Measurements from ENCODE around the gene TTLL11. TPM values are rescaled to one million over a fixed set of nuclear protein-coding genes. Genes with fewer than 3 reads are reported as not detected.
A peak's percentile ranks its signal among the peaks of the same experiment; 100 is the strongest.
"Not testable (repeated sequence)": the region's sequence is repeated elsewhere in the genome, so short reads cannot be mapped to it uniquely, and the experiment has no call there.

The TTLL11 gene
- total RNA-seq, 1 experiment from 2014 or later = 7.0 TPM

DNA sequence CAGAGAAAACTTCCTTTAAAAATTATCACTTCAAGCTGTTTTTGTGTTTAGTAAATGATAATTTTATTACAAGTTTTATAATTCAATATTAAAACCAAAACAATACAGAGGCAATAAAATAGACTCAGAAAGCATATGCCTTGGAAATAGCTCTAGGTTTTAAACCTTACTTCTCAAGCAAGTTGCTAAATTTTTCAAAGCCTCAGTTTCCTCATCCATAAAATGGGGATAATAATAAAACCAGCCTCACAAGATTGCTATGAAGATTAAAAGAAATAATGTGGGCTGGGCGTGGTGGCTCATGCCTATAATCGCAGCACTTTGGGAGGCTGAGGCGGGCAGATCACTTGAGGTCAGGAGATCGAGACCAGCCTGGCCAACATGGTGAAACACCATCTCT lies 62.8 kb downstream of the TTLL11 start:
- in situ Hi-C loops (cut with HindIII; ENCODE audit: low sequenced_read_pairs) = no loop called here
- DNase-seq (ENCODE audit: low spot score) = no peak

DNA sequence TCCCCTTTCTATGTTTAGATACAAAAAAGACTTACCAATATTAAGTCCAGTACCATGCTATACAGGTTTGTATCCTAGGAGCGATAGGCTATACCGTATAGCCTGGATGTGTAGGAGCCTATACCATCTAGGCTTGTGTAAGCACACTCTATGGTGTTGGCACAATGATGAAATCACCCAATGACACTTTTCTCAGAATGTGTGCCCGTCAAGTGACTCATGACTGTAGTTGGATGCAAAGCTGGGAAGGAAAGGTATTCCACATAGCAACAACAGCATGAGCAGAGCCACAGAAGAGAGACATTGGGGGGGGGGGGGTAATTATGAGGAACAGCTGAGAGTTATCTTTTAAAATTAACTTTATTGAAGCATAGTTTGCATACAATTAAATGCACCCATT lies 63.2 kb downstream of the TTLL11 start:
- no peak for DNase-seq (ENCODE audit: low spot score)
- in situ Hi-C loops (cut with HindIII; ENCODE audit: low sequenced_read_pairs) = no loop called here

DNA sequence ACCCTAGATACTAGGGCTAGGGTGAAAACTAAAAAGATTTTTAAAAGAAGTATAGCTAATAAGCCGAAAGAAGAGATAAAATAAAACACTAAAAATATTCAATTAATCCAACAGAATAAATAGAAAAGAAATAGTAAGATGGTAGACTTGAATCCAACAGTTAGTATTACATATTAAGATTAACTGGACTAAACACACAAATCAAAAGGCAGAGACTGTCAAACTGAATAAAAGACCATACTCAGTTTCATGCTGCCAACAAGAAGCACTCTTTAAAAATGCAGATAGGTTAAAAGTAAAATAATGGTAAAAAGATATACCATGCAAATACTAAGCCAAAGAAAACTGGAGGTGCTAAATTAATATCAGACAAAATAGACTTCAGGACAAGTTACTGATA lies 65.0 kb downstream of the TTLL11 start:
- in situ Hi-C loops (cut with HindIII; ENCODE audit: low sequenced_read_pairs) = no loop called here
- no peak for DNase-seq (ENCODE audit: low spot score)

DNA sequence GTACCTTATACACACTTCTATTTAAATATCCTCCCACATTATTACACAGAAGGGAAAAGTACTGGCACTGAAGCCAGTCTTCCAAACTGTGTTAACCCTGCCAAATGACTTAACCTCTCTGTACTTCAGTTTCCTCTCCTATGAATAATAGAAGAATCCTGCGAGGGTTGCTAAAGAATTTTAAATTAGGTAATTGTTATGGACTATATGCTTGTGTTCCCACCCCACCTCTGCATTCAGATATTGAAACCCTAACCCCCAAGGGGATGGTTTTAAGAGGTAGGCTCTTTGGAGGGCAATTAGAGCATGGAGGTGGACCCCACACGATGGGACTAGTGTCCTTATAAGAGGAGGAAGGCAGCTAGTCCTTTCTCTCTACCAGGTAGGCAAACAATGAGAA lies 72.7 kb downstream of the TTLL11 start:
- in situ Hi-C loops (cut with HindIII; ENCODE audit: low sequenced_read_pairs) = no loop called here

DNA sequence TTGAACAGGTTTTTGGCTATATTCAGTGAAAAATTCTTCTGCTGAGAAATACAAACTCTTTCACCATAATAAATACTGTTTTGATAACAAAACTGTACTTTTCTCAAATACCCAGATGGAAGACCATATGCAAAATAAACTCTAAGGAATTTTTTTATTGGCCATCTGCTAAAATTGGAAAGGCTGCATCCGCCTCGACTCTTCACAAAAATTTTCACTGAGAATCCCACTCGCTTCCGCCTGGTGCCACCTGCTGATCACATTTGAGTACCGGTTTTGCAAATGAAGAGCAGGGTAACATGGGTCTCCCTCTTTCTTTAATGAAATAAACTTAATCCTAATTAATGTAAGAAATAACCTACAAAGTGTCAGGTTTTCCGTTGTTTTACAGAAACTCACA lies 76.4 kb downstream of the TTLL11 start:
- in situ Hi-C loops (cut with HindIII; ENCODE audit: low sequenced_read_pairs) = no loop called here
- peak; percentile 81 for DNase-seq (ENCODE audit: low spot score)

More for the DNA sequence above, 72.7 kb downstream of the TTLL11 start:
- DNase-seq (ENCODE audit: low spot score) = no peak

DNA sequence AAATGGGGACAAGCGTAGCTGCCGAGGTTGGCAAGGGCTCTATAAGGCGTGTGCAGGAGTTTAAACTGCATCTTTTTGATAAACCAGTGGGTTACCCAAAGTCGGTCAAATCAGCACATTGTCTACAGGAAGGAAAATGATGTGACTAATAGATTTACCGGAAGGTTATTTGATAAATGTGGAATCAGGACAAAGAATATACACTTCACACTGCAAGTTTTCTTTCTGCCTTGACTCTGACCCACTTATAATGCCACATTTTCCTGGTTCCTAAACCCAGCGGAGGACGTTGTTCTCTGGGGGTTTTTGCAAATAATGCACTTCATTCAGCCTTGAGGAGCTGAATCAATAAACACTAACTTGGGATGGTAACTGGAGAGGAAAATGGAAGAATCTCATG lies 76.8 kb downstream of the TTLL11 start:
- in situ Hi-C loops (cut with HindIII; ENCODE audit: low sequenced_read_pairs) = no loop called here
- DNase-seq (ENCODE audit: low spot score) = no peak

DNA sequence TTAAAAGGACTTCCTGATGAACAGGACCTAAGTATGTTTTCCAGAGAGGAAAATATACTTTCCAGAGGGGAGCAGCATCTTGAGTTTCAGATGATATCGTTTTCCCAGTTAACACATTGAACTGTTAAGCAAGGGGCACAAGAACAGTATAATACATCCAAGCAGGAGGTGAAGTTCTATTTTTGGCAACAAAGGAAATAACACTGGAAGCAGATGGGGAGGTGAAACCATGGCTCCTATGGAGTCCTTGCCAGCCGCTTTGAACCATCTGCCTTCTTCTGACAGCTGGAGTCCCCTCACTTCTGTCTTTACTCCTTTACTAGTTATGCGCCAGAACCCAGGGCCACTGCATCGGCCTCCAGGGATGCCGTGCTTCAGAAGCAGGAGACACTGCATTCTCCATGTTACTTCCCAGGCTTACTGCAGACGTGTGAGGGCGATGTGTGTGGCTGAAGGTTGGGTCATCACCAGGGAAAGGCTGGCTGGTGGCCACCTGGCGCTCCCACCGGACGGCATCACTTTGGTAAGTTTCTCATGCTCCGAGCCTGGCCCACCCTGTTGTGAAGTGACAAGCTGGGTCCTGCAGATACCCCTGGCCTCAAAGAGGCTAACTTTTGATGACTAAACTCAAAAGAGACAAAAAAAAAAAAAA lies 77.8 kb downstream of the TTLL11 start:
- peak; percentile 64 for DNase-seq (ENCODE audit: low spot score)
- in situ Hi-C loops (cut with HindIII; ENCODE audit: low sequenced_read_pairs) = no loop called here

DNA sequence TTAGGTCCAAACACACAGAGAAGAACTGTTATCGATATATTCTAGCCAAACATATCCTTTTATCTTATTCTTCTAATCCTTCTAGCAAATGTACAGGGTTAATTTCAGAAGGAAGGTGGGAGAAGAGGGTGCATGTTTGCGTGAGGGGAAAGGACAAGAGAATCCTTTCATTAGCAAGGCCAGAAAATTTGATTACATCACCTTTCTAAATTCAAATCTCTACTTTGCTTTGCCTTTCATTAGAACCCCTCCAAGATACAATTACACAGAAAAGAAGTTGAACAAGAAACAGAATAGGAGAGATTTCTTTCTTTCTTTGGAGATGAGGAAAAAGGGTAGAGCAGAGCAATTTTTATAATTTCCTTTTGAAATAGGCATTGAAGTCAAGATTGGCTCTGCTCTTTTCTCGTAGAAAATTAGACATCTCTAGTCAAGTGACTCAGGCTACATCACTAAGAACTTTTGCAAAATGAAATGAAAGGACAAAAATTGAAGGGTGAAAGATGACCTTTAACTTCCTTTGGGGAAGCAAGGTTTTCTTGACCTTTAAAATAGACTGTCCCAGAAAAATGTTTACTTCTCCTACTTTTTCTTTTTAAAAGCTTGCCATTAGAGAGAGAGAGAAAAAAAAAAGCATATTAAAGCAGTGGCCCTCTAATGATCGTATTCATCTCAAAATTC lies 81.2 kb downstream of the TTLL11 start:
- DNase-seq (ENCODE audit: low spot score) = no peak
- in situ Hi-C loops (cut with HindIII; ENCODE audit: low sequenced_read_pairs) = no loop called here

DNA sequence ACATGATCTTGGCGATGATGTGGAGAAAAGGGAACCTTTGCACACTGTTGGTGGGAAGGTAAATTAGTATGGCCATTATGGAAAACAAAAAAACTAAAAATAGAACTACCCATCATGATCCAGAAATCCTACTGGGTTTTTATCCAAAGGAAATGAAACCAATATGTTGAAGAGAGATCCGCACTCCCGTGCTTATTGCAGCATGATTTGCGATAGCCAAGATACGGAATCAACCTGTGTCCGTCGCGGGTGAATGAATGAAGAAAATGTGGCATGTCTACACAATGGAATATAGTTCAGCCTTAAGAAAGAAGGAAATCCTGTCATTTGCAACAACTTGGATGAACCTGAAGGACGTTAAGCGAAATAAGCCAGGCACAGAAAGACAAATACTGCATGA lies 84.5 kb downstream of the TTLL11 start:
- peak; percentile 63 for DNase-seq (ENCODE audit: low spot score)
- in situ Hi-C loops (cut with HindIII; ENCODE audit: low sequenced_read_pairs) = no loop called here

DNA sequence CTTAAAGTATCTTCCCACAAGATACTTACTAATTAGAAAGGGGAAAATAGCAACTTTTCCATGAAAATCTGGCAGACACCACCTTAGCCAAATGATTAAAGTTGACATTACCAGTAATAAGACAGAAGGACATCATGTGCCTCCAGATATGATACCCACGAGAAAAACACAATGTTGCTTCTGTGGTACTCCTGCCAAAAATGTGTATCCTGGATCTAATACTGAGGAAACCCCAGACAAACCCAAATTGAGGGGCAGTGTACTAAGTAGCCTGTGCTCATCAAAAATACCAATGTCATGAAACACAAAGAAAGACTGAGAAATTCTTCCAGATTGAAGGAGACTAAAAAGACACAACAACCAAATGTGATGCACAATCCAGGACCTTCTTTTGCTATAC lies 85.3 kb downstream of the TTLL11 start:
- DNase-seq (ENCODE audit: low spot score) = peak; percentile 27
- in situ Hi-C loops (cut with HindIII; ENCODE audit: low sequenced_read_pairs) = no loop called here

DNA sequence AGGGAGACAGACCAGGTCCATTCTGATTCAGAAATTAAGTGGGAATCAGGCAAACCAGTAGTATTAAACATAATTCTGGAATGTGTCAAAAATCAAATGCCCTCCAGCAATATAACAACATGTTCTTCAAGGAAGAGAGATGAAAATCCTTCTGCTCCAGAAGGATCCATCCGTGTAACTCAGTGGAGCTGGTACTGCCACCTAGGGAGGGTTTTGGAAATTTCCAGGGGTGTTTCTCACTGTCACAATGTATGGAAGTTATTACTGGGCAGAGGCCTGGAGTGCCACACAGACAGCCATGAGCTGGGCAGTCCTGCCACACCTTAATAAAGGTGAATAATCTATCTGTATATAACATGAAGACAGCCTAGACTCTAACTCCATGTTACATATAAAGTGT lies 87.5 kb downstream of the TTLL11 start:
- in situ Hi-C loops (cut with HindIII; ENCODE audit: low sequenced_read_pairs) = no loop called here
- peak; percentile 65 for DNase-seq (ENCODE audit: low spot score)

DNA sequence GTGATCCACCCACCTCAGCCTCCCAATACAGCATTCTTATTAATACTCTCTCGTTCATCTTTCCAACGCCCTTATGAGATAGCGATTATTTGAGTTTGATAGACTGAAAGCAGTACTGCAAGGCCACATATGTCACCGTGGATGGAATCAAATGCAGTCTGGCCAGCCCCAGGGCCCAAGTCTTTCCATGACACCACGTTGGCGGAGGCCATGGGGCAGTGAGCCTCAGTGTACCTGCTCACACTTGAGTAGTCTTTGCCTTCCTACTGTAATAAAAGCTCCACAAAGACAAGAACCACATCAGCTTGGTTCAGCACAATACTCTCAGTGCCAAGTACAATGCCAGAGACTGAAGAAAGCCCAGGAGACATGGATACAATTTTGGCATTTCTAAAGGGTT lies 88.5 kb downstream of the TTLL11 start:
- in situ Hi-C loops (cut with HindIII; ENCODE audit: low sequenced_read_pairs) = no loop called here
- no peak for DNase-seq (ENCODE audit: low spot score)

DNA sequence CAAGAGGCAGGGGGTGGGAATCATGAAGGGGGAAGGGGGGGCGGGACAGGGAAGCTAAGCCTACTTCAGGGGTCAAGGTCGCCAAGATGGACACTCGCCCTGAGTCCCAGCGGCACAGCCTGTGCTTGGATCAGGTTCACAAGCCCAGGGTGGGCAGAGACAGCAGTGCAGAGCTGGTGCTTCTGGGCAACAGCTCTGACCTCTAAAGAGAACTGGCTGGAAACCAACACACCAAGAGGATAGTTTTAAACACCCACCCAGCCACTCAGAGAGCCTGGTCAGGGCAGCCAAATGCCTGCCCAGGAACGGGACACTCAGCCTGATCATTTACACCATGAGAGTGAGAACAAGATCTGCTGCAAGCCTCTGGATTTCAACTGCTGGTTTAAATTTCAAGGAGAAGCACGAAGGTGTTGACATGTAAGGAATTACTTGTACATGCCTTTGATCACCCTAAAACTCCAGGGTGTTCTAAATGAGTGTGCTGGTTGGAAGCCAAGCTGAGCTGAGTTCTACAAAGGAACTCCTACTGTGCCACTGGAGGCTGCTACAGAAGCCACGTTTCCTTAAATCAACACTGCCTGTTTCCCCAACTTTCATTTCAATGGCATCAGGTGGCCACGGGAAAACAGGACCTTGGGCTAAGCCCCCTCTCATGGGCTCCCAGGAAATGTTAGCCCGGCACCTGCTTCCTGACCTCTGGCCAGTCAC lies 91.5 kb downstream of the TTLL11 start:
- in situ Hi-C loops (cut with HindIII; ENCODE audit: low sequenced_read_pairs) = no loop called here
- no peak for DNase-seq (ENCODE audit: low spot score)

DNA sequence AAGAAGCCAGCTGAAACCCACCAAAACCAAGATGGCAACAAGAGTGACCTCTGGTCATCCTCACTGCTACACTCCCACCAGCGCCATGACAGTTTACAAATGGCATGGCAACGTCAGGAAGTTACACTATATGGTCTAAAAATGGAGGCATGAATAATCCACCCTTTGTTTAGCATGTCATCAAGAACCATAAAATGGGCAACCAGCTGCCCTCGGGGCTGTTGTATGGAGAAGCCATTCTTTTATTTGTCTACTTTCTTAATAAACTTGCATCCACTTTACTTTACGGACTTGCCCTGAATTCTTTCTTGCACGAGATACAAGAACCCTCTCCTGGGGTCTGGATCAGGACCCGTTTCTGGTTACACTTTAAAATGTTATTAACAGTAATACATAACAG lies 92.6 kb downstream of the TTLL11 start:
- in situ Hi-C loops (cut with HindIII; ENCODE audit: low sequenced_read_pairs) = not testable (repeated sequence)

DNA sequence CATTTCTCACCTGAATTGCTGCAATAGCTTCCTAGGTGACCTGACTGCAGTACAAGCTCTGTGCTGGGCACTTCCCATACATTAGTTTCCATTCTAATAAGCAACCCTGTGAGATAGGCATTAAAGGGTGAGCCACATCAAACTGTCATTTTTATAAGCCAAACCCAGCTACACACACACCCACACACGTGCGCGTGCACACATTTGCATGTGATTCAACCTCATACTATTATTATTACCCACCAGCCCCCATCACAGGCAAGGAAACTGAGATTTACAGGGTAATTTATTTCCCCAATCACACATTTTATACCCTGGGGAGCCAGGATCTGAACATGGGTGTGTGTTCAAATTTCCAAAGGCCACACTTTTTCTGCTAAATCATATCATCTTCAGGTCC lies 93.6 kb downstream of the TTLL11 start:
- in situ Hi-C loops (cut with HindIII; ENCODE audit: low sequenced_read_pairs) = no loop called here
- no peak for DNase-seq (ENCODE audit: low spot score)

More for the DNA sequence above, 92.6 kb downstream of the TTLL11 start:
- DNase-seq (ENCODE audit: low spot score) = not testable (repeated sequence)

DNA sequence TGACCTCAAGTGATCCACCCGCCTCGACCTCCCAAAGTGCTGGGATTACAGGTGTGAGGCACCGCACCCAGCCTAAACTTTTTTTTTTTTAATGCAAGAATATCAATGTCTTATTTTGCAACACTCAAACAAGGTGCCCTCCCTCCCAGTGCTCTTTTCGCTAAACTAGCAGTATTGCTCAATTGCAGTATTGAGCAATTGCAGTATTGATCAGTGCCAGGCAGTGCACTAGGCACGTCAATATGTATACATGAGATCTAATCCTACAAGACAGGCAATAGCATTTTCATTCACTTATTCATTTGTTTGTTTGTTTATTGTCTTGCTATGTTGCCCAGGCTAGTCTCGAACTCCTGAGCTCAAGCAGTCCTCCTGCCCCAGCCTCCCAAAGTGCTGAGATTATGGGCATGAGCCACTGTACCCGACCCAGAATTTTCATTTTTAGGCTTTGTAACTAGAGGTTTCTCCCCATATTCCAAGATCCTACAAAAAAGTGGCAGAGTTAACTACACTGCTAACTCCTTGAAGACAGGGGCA lies 94.5 kb downstream of the TTLL11 start:
- in situ Hi-C loops (cut with HindIII; ENCODE audit: low sequenced_read_pairs) = no loop called here
- DNase-seq (ENCODE audit: low spot score) = no peak

DNA sequence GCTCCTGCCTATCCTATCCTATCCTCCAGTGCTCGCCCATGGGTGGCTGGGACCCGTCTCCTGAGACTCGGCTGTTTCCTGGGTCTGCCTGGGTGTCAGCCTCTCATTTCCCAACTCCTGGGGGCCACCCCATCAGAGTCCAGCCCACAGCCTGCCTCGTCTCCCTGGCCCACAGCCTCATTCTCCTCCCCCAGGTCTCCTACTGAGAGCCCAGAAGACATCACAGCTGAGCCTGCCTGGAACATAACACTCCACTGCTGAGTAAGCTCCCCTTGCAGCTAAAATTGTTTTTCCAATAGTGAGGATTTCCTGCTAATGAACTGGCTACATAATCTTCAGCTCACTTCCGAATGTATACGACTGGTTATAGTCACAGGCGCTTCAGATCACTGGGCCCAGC lies 95.3 kb downstream of the TTLL11 start:
- in situ Hi-C loops (cut with HindIII; ENCODE audit: low sequenced_read_pairs) = no loop called here
- DNase-seq (ENCODE audit: low spot score) = peak; percentile 52

DNA sequence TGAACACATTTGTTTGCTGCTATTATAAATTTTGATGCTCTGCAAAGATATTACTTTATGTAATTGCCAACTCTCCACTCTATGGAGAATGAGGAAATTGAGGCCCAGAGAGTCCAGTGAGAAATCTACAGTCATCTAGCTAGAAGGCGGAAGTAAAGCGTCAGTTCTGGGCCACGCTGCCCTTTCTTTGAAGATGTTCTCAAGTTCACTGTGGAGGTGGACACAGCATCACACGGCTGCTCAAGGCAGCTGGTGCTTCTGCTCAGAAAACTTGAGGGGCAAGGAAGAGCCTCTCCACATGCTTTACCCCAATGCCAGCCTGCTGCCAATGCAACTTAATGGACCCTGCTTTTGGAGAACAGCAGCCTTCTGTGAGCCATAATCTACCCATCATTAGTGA lies 96.3 kb downstream of the TTLL11 start:
- no peak for DNase-seq (ENCODE audit: low spot score)
- in situ Hi-C loops (cut with HindIII; ENCODE audit: low sequenced_read_pairs) = no loop called here

DNA sequence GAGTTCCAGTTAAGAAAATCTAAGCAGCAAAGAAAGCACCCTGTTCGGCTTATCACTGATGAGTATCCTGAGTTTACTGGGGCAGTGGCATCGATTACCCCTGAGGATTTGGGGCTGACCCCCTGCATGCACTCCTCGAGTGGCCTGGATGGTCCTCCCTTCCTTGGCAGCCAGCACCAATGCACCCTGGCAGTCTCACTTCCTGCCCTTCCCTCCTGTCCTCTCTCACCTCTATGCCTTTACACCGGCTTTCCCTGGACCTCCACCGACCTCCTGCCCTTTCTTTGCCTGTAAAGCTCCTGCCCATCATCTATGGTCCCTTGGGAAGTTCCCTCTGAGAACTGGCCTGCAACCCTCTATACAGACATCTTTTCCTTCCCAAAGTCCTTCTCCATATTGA lies 97.1 kb downstream of the TTLL11 start:
- DNase-seq (ENCODE audit: low spot score) = no peak
- in situ Hi-C loops (cut with HindIII; ENCODE audit: low sequenced_read_pairs) = no loop called here

DNA sequence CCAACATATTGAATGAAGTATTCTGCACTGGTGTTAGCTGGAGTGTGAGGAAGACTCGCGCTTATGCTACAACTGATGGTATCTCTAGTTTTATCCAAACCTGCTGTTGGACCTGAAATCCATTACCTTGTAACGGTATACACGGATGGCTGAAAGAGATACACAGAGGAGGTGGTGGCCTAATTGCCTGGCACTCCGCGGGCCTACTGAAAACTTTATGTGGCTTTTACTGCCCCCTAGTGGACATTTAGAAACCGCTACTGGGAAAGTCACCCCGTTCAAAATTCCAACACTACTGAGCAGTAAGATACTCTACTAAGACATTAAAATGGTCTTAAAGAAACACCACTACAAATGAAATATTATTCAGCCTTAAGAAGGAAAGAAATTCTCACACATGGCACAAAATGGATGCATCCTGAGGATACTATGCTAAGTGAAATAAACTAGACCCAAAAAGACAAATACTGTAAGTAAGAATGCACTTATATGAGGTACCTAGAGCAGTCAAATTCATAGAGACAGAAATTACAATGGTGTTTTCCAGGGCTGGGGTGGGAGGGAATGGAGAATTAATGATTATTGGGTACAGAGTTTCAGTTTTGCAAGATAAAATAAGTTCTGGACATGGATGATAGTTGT lies 100.4 kb downstream of the TTLL11 start:
- DNase-seq (ENCODE audit: low spot score) = peak; percentile 95
- in situ Hi-C loops (cut with HindIII; ENCODE audit: low sequenced_read_pairs) = no loop called here
